Measurements from ENCODE around the gene RNF112. TPM values are rescaled to one million over a fixed set of nuclear protein-coding genes. Genes with fewer than 3 reads are reported as not detected.

Gene RNF112, protein sequence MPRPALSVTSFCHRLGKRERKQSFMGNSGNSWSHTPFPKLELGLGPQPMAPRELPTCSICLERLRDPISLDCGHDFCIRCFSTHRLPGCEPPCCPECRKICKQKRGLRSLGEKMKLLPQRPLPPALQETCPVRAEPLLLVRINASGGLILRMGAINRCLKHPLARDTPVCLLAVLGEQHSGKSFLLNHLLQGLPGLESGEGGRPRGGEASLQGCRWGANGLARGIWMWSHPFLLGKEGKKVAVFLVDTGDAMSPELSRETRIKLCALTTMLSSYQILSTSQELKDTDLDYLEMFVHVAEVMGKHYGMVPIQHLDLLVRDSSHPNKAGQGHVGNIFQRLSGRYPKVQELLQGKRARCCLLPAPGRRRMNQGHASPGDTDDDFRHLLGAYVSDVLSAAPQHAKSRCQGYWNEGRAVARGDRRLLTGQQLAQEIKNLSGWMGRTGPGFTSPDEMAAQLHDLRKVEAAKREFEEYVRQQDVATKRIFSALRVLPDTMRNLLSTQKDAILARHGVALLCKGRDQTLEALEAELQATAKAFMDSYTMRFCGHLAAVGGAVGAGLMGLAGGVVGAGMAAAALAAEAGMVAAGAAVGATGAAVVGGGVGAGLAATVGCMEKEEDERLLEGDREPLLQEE
- total RNA-seq, result not detected in 2 replicates

GRCh38 chr17:19410875-19411620 lies at the start of gene RNF112:
TSS of gene RNF112 (plus strand) at chr17:19411232. CDS start at chr17:19411409, 177 bp downstream.
- Mint-ChIP-seq H3K27ac (no peak within 1 kb of the TSS), H3K4me3 (no peak within 1 kb of the TSS), H3K27me3 (ENCODE audit: insufficient read depth) (peaks cover 5% of the 10 kb centered on the region), H3K4me1 (ENCODE audit: low read depth) (no peaks in the 10 kb centered on the region), H3K9me3 (no peaks in the 10 kb centered on the region), H3K36me3 (ENCODE audit: low read depth) (no peaks in the 10 kb centered on the region)
- no peak for DNase-seq (ENCODE audit: low spot score)
- intact Hi-C loops (cut with micrococcal nuclease), result no loop called here

- H3K27ac Mint-ChIP-seq, result peak overlapping the region; percentile 26
- H3K4me1 Mint-ChIP-seq (ENCODE audit: low read depth), result peaks cover 7% of the 10 kb centered on the region
- no peak for DNase-seq (ENCODE audit: low spot score)
- no peaks in the 10 kb centered on the region for H3K36me3 Mint-ChIP-seq (ENCODE audit: low read depth)
- peaks cover 20% of the 10 kb centered on the region for H3K27me3 Mint-ChIP-seq (ENCODE audit: insufficient read depth)
- H3K4me3 Mint-ChIP-seq, result peak overlapping the region; percentile 70
- intact Hi-C loops (cut with micrococcal nuclease), result loop anchor here (5.0 kb wide), 1 partner anchor 286 kb away; the partner anchor contains the start of gene ALDH3A2
- H3K9me3 Mint-ChIP-seq, result no peaks in the 10 kb centered on the region
Measured at GRCh38 chr17:19361326-19361725, 49.7 kb upstream of the RNF112 start.

- no peak for DNase-seq (ENCODE audit: low spot score)
- Mint-ChIP-seq H3K36me3 (ENCODE audit: low read depth) (no peaks in the 10 kb centered on the region), H3K27ac (peak overlapping the region; percentile 67), H3K9me3 (no peaks in the 10 kb centered on the region), H3K27me3 (ENCODE audit: insufficient read depth) (peaks cover 18% of the 10 kb centered on the region), H3K4me1 (ENCODE audit: low read depth) (peaks cover 7% of the 10 kb centered on the region), H3K4me3 (peak overlapping the region; percentile 80)
- intact Hi-C loops (cut with micrococcal nuclease), result loop anchor here (1.0 to 5.0 kb wide), 4 partner anchors 15 to 404 kb away; partner anchors contain the start of gene ALDH3A2
Measured at GRCh38 chr17:19361944-19362276, 49.1 kb upstream of the RNF112 start.

- H3K27ac Mint-ChIP-seq, result peak within 1 kb of the TSS; percentile 67
- intact Hi-C loops (cut with micrococcal nuclease), result loop anchor here (1.0 to 5.0 kb wide), 5 partner anchors 15 to 404 kb away; partner anchors contain the start of gene ALDH3A2
- peaks cover 7% of the 10 kb centered on the region for H3K4me1 Mint-ChIP-seq (ENCODE audit: low read depth)
Measured at GRCh38 chr17:19362277-19363113, 48.5 kb upstream of the RNF112 start, which contains the start of gene B9D1. TSS of gene B9D1 (minus strand) at chr17:19362723. CDS start at chr17:19362569, 154 bp downstream.

DNA sequence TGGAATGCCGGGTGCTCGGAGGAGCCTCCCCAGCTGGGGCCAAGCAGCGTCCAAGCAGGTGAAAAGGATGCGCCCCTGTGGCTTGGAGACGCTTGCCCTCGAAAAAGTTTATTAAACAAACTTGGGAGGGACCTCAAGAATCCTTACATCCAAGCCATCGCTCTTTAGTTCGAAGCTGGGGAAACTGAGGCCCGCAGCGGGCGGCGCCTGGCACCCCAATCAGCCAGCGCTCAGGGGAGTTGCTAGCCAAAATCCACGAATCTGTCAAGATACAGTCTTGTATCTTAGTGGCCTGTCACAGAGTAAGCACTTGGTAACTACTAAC lies 48.0 kb upstream of the RNF112 start:
- H3K4me3 Mint-ChIP-seq, result peak overlapping the region; percentile 87
- no peak for DNase-seq (ENCODE audit: low spot score)
- H3K27ac Mint-ChIP-seq, result no peak overlapping the region
- no peaks in the 10 kb centered on the region for H3K36me3 Mint-ChIP-seq (ENCODE audit: low read depth)
- H3K4me1 Mint-ChIP-seq (ENCODE audit: low read depth), result peaks cover 7% of the 10 kb centered on the region
- no peaks in the 10 kb centered on the region for H3K9me3 Mint-ChIP-seq
- peaks cover 16% of the 10 kb centered on the region for H3K27me3 Mint-ChIP-seq (ENCODE audit: insufficient read depth)
- intact Hi-C loops (cut with micrococcal nuclease), result loop anchor here (1.0 to 5.0 kb wide), 3 partner anchors 84 to 284 kb away; partner anchors contain the start of gene ALDH3A2

More at GRCh38 chr17:19362277-19363113, 48.5 kb upstream of the RNF112 start, which contains the start of gene B9D1:
- H3K36me3 Mint-ChIP-seq (ENCODE audit: low read depth), result no peaks in the 10 kb centered on the region
- no peaks in the 10 kb centered on the region for H3K9me3 Mint-ChIP-seq
- peak; percentile 85 for DNase-seq (ENCODE audit: low spot score)
- peaks cover 16% of the 10 kb centered on the region for H3K27me3 Mint-ChIP-seq (ENCODE audit: insufficient read depth)
- H3K4me3 Mint-ChIP-seq, result peak within 1 kb of the TSS; percentile 87

DNA sequence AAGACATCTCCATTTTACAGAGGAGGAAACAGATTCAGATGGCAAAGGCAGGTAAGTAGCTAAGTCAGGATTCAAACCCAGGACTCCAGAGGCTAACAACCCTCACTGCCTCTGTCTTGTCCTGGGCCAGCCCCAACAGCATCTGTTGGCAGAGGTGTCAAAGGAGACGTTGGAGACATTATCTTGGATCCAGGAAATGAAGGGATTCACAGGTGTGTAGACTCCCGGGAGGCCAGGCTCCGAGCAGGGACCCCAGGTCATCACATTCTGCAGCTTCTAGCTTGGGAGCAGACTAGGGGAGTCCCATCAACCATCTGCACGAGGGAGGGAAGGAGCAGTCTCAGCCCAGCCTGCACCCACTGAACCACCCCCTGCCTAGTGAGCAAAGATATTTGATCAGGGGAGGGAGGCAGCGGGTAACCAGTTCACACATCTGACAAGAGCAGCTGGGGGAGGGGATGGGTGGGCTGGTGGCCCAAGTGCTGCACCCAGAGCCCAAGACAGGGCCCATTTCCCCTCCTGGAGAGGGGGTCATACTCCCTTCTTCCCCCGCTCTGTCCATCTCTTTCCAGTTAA lies 47.5 kb upstream of the RNF112 start:
- DNase-seq (ENCODE audit: low spot score), result no peak
- Mint-ChIP-seq H3K27me3 (ENCODE audit: insufficient read depth) (peaks cover 15% of the 10 kb centered on the region), H3K36me3 (ENCODE audit: low read depth) (no peaks in the 10 kb centered on the region), H3K4me1 (ENCODE audit: low read depth) (peaks cover 7% of the 10 kb centered on the region), H3K9me3 (no peaks in the 10 kb centered on the region), H3K27ac (peak overlapping the region; percentile 23), H3K4me3 (peak overlapping the region; percentile 3)
- intact Hi-C loops (cut with micrococcal nuclease), result loop anchor here (1.0 to 5.0 kb wide), 3 partner anchors 84 to 284 kb away; partner anchors contain the start of gene ALDH3A2

DNA sequence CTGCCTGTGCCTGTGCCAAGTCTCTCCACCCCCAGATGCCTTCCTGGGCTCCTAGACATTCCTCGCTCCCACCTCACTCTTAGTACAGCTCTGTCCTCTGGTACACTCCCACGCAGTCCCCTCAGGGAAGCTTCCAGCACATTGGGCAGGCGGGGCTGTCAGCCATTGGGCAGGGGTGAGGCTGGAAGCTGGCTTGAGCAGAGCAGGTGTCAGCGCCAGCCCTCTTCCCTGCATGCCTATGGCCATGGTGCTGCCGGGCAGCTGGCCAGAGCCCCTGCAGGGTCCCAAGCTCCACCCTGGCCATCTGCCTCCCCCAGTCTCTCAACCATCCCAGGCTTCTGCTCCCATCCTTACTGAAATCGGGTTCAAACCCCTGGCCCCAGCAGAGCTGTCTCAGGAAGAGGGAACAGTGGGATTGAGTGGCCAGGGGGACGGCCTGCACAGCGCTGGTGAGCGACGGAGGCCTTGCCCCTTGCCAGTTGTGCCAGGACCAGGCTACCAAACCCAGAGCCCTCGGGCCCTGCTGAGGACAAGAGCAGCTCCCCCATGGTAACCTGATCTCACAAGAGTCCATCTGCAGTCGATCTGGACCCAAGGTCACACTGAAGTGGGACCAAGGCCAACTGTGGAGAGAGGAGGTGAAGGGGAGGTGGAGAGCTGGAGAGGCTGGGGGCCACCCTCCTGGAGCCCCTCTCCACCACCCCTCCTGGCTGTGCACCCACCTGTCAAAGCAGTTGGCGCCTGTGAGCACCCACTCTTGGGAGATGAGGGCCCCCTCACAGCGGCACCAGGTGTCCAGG lies 46.1 kb upstream of the RNF112 start:
- Mint-ChIP-seq H3K4me1 (ENCODE audit: low read depth) (peaks cover 20% of the 10 kb centered on the region), H3K9me3 (no peaks in the 10 kb centered on the region), H3K27ac (no peak overlapping the region), H3K36me3 (ENCODE audit: low read depth) (no peaks in the 10 kb centered on the region), H3K27me3 (ENCODE audit: insufficient read depth) (peaks cover 8% of the 10 kb centered on the region), H3K4me3 (no peak overlapping the region)
- intact Hi-C loops (cut with micrococcal nuclease), result loop anchor here (5.0 kb wide), 1 partner anchor 282 kb away; the partner anchor contains the start of gene ALDH3A2
- no peak for DNase-seq (ENCODE audit: low spot score)

DNA sequence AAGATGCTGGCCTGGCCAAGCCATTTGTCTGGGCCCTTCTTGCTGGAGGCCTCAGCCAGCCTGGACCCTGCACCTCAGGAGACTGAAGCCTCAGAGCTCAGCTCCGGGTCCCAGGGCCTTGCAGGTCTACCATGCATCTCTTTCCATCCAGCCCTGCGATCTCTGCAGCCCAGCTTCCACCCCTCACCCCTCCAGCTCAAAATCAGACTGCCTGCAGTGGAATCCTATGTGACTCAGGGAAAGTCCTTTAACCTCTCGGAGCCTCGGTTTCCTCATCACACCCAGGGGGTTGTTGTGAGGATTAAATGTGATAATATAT lies 45.6 kb upstream of the RNF112 start:
- intact Hi-C loops (cut with micrococcal nuclease), result no loop called here
- Mint-ChIP-seq H3K36me3 (ENCODE audit: low read depth) (no peaks in the 10 kb centered on the region), H3K4me3 (no peak overlapping the region), H3K9me3 (no peaks in the 10 kb centered on the region), H3K4me1 (ENCODE audit: low read depth) (peaks cover 25% of the 10 kb centered on the region), H3K27ac (no peak overlapping the region), H3K27me3 (ENCODE audit: insufficient read depth) (peaks cover 8% of the 10 kb centered on the region)
- DNase-seq (ENCODE audit: low spot score), result no peak

DNA sequence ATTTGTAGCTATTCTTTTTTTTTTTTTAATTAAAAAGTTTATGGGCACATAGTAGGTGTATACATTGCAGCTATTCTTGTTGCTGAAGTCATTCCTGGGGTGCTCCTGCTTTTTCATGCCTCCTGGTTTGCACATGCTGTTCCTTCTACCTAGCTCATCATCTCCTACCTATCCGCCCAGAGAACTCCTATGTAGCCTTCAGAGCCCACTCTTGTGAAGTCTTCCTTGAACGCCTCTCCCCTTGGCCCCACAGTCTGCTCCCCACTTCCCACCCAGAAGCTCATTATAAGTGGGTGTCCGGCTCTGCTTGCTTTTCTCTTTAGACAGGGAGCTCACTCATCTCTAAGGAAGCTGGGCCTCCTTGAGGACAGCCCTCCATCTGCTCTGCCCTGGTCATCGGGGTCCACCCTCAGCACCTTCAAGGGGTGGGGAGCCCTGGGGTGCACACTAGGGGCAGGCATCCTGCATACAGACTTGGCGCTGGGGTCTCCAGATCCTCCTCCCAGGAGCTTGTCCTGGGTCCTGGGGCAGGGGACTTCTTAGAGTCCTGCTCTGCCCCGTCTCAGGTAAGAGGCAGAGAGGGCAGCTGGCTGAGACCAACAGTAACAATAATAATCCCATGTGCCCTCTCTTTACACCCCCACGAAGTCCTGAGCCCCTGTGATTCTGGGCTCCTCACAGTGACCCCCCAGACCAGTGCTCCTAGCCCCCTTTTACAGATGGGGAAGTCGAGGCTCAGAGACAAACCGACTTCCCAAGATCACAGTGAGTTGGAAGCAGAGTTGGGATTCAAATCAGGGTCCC lies 45.0 kb upstream of the RNF112 start:
- H3K27ac Mint-ChIP-seq, result no peak overlapping the region
- no peaks in the 10 kb centered on the region for H3K36me3 Mint-ChIP-seq (ENCODE audit: low read depth)
- DNase-seq (ENCODE audit: low spot score), result no peak
- intact Hi-C loops (cut with micrococcal nuclease), result no loop called here
- no peaks in the 10 kb centered on the region for H3K9me3 Mint-ChIP-seq
- peaks cover 31% of the 10 kb centered on the region for H3K4me1 Mint-ChIP-seq (ENCODE audit: low read depth)
- H3K27me3 Mint-ChIP-seq (ENCODE audit: insufficient read depth), result peaks cover 8% of the 10 kb centered on the region
- no peak overlapping the region for H3K4me3 Mint-ChIP-seq

- intact Hi-C loops (cut with micrococcal nuclease), result no loop called here
- H3K27me3 Mint-ChIP-seq (ENCODE audit: insufficient read depth), result peaks cover 5% of the 10 kb centered on the region
- H3K36me3 Mint-ChIP-seq (ENCODE audit: low read depth), result no peaks in the 10 kb centered on the region
- peaks cover 37% of the 10 kb centered on the region for H3K4me1 Mint-ChIP-seq (ENCODE audit: low read depth)
- no peak overlapping the region for H3K4me3 Mint-ChIP-seq
- no peak for DNase-seq (ENCODE audit: low spot score)
- no peak overlapping the region for H3K27ac Mint-ChIP-seq
- H3K9me3 Mint-ChIP-seq, result no peaks in the 10 kb centered on the region
Measured at GRCh38 chr17:19366637-19366972, 44.4 kb upstream of the RNF112 start.

DNA sequence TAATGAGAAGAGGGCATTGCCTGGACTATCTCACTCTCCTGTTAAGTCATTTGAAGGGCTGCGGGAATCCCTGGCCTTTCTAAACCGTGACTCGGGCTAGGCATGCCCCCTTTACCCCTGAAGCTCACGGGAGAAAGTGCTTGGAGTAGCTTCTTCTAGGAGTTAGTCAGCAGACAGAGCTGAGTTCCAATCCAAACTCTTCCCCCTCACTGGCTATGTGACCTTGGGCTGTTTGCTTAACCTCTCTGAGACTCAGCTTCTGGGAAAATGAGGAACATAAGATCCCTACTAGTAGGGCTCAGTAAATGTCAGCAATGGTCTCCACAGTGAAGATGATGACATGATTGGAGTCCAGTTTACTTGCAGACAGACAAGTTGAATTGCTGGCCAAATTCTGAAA lies 42.8 kb upstream of the RNF112 start:
- Mint-ChIP-seq H3K27ac (no peak overlapping the region), H3K27me3 (ENCODE audit: insufficient read depth) (peaks cover 5% of the 10 kb centered on the region), H3K36me3 (ENCODE audit: low read depth) (no peaks in the 10 kb centered on the region), H3K4me3 (no peak overlapping the region), H3K4me1 (ENCODE audit: low read depth) (peaks cover 43% of the 10 kb centered on the region), H3K9me3 (no peaks in the 10 kb centered on the region)
- intact Hi-C loops (cut with micrococcal nuclease), result no loop called here
- DNase-seq (ENCODE audit: low spot score), result no peak
